Kidney (tissue), 14 donors: ENCODE data around the gene IGFBP1. TPM values are rescaled to one million over a fixed set of nuclear protein-coding genes. Genes with fewer than 3 reads are reported as not detected.
"Not testable (repeated sequence)": the region's sequence is repeated elsewhere in the genome, so short reads cannot be mapped to it uniquely, and the experiment has no call there.

ENCODE experiments used
- DNase-seq, 5 donors: peaks; one replicate each; pipeline ENCODE4 v3.0.0-alpha.2; 2013 to 2020
- FAIRE-seq: peaks from 2 replicates; lab custom pipeline; 2012; peaks lifted over from hg19 to GRCh38; lab: Jason Lieb, UNC
- H3K27ac ChIP-seq, 2 donors: one replicate each; pipeline ENCODE4 v1.7.0; 2013; ENCODE audit warnings: low read depth in 2 of 2, low read length in 2 of 2, inconsistent platforms in 1 of 2
- H3K27me3 ChIP-seq: one replicate; pipeline ENCODE4 v1.7.1; 2013; ENCODE audit warnings: low read length, inconsistent platforms; ENCODE audit not compliant: control insufficient read depth, insufficient read depth
- H3K36me3 ChIP-seq, 3 donors: one replicate each; pipeline versions ENCODE4 v1.7.0 to v1.7.1; 2013; ENCODE audit warnings: low read length in 3 of 3, control low read depth in 1 of 3, inconsistent platforms in 1 of 3; ENCODE audit not compliant: insufficient read depth in 3 of 3, control insufficient read depth in 2 of 3
- H3K4me1 ChIP-seq, 3 donors: one replicate each; pipeline versions ENCODE4 v1.7.0 to v1.7.1; 2013; ENCODE audit warnings: low read length in 3 of 3, inconsistent platforms in 1 of 3, low read depth in 1 of 3; ENCODE audit not compliant: control insufficient read depth in 2 of 3, insufficient read depth in 2 of 3
- H3K4me3 ChIP-seq, 3 donors: one replicate each; pipeline versions ENCODE4 v1.7.0 to v1.8.1; 2013; ENCODE audit warnings: low read length in 3 of 3, control low read depth in 1 of 3, inconsistent platforms in 1 of 3
- H3K9ac ChIP-seq, 3 donors: one replicate each; pipeline versions ENCODE4 v1.7.0 to v1.7.1; 2013; ENCODE audit warnings: low read length in 3 of 3, control low read depth in 1 of 3, inconsistent platforms in 1 of 3
- H3K9me3 ChIP-seq, 3 donors: one replicate each; pipeline versions ENCODE4 v1.7.0 to v1.7.1; 2013; ENCODE audit warnings: low read length in 3 of 3, control low read depth in 1 of 3, inconsistent platforms in 1 of 3; ENCODE audit not compliant: control insufficient read depth in 2 of 3, insufficient read depth in 1 of 3
- intact Hi-C: fragments of 100-400 bp; cut with DNase I; formaldehyde crosslinking; loops from one replicate; pipeline ENCODE4 v1.11.1; 2022
- polyA plus RNA-seq: library from polyadenylated mRNA; stranded (reverse); fragments of 350-450 nt; fragmentation: Illumina TruSeq; extraction: RNeasy Lipid Tissue Mini Kit (QIAGEN cat#74804); gene quantifications from one replicate; pipeline ENCODE4 v1.2.3, GENCODE V29; 2014; ENCODE audit warnings: low read depth, low replicate concordance; ENCODE audit not compliant: insufficient read depth
- total RNA-seq: library from RNA; stranded (reverse); fragmentation: NEBNext Ultra II Directional; extraction: Animal tissue kit (Norgen Biotek cat#: 25700); gene quantifications from one replicate; pipeline ENCODE4 v1.2.1, GENCODE V29; 2021
- TF ChIP-seq, protein P1 (sequence below): IDR thresholded peaks from 3 replicates; pipeline ENCODE4 v1.5.1; 2012; ENCODE audit warnings: mild to moderate bottlenecking, moderate library complexity, borderline replicate concordance; ENCODE audit not compliant: insufficient read depth; ENCODE audit errors: extremely low read depth
- donor health status: control.
- donor health status: control.
- donor health status: control.
- donor health status: control.
- donor health status: control.
- donor health status: DM: yes; HTN: yes; CAD: no.
- donor health status: Normal renal cell carcinoma (clear cell type).

IGFBP1 gene
- total and polyA plus RNA-seq, 2 donors from 2014 or later, result 0.65 TPM; not detected in 1

GRCh38 chr7:45855680-45856079 is 32.6 kb upstream of the IGFBP1 start:
- H3K36me3 ChIP-seq, intact Hi-C loops, FAIRE-seq, H3K27me3 ChIP-seq, DNase-seq, H3K4me1 ChIP-seq, H3K27ac ChIP-seq, H3K9me3 ChIP-seq, H3K9ac ChIP-seq, H3K4me3 ChIP-seq: not testable (repeated sequence)

DNA sequence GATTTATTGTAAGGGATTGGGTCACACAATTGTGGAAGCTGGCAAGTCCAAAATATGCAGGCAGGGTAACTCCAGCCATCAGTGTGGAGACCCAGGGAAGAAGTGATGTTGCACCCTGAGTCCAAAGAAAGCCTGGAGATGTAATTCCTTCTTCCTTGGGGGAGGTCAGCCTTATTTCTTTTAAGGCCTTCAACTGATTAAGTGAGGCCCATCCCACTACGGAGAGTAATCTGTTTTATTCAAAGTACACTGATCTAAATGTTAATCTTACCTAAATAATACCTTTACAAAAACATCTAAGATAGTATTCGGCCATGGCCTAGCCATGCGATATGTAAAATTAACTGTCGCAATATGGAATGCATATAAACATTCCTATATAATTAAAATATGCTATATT is 31.4 kb upstream of the IGFBP1 start:
- H3K27me3 ChIP-seq, H3K36me3 ChIP-seq, H3K9ac ChIP-seq, FAIRE-seq, DNase-seq, H3K9me3 ChIP-seq, H3K4me1 ChIP-seq, H3K27ac ChIP-seq, H3K4me3 ChIP-seq, intact Hi-C loops: not testable (repeated sequence)

- FAIRE-seq (no peak), DNase-seq (no peak)
- H3K9ac ChIP-seq, result no peak overlapping the region
- no peak overlapping the region for H3K27ac ChIP-seq
- no peaks in the 10 kb centered on the region for H3K27me3 ChIP-seq
- H3K4me3 ChIP-seq, result no peak overlapping the region
- no peaks in the 10 kb centered on the region for H3K9me3 ChIP-seq
- no peaks in the 10 kb centered on the region for H3K4me1 ChIP-seq
- intact Hi-C loops, result loop anchor here (10.0 kb wide), 1 partner anchor 709 kb away; the partner anchor contains the start of gene RAMP3
- no peaks in the 10 kb centered on the region for H3K36me3 ChIP-seq
- TF ChIP-seq, protein P1, sequence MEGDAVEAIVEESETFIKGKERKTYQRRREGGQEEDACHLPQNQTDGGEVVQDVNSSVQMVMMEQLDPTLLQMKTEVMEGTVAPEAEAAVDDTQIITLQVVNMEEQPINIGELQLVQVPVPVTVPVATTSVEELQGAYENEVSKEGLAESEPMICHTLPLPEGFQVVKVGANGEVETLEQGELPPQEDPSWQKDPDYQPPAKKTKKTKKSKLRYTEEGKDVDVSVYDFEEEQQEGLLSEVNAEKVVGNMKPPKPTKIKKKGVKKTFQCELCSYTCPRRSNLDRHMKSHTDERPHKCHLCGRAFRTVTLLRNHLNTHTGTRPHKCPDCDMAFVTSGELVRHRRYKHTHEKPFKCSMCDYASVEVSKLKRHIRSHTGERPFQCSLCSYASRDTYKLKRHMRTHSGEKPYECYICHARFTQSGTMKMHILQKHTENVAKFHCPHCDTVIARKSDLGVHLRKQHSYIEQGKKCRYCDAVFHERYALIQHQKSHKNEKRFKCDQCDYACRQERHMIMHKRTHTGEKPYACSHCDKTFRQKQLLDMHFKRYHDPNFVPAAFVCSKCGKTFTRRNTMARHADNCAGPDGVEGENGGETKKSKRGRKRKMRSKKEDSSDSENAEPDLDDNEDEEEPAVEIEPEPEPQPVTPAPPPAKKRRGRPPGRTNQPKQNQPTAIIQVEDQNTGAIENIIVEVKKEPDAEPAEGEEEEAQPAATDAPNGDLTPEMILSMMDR, result no peak
Observed at GRCh38 chr7:45863715-45864114, 24.6 kb upstream of the IGFBP1 start.

DNA sequence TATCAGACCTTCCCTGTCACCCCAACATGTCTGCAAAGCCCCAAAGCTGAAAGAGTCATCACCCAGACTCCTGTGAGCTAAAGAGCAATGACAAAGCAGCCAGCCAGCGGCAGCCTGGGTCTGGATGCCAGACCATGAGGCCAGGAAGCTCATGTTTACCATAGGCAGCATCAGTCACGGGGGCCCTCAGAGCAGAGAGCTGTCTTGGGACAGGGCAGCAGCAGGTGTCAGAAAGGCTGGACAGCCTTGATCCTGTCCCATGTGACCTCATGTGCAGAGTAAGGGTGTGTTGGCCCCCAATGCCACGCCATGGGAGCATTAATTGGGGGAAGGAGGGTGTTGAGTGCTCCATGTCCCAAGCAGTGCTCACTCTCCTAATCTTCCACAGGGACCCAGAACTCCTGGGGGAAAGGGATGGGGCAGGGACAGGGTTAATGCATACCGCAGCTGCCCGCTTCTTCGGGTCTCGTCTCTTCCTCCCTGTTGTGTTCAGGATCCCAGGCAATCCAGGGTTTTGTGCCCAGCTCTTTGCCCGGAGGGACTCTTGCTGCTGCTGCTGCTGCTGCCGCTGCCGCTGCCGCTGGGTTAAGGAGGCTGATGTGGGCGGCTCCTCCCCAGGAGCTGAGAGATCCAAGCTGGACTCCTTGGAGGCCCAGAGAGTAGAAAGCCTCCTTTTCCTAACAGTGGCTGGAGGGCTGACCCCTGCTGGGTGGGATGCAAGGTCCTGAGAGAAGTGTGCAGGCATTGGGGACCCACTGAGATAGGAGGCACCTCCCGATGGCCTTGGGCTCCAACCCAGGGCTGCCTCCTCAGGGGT is 22.5 kb upstream of the IGFBP1 start:
- DNase-seq (no peak), FAIRE-seq (no peak)
- Histone ChIP-seq H3K4me1 (no peaks in the 10 kb centered on the region), H3K9me3 (no peaks in the 10 kb centered on the region), H3K27me3 (no peaks in the 10 kb centered on the region), H3K36me3 (no peaks in the 10 kb centered on the region), H3K9ac (no peak overlapping the region), H3K27ac (no peak overlapping the region), H3K4me3 (no peak overlapping the region)
- intact Hi-C loops, result loop anchor here (10.0 kb wide), 1 partner anchor 711 kb away; the partner anchor contains the start of gene RAMP3
- TF ChIP-seq, protein P1, result no peak
